GM18861 (cell line): Measurements from ENCODE around the gene RNF212.
A peak's percentile ranks its signal among the peaks of the same experiment; 100 is the strongest.

Experiments
- ATAC-seq: cut with Tn5 transposase; IDR thresholded peaks from one replicate; pipeline ENCODE4 v1.9.1; 2021; ENCODE audit not compliant: unreplicated experiment

The RNF212 gene

DNA sequence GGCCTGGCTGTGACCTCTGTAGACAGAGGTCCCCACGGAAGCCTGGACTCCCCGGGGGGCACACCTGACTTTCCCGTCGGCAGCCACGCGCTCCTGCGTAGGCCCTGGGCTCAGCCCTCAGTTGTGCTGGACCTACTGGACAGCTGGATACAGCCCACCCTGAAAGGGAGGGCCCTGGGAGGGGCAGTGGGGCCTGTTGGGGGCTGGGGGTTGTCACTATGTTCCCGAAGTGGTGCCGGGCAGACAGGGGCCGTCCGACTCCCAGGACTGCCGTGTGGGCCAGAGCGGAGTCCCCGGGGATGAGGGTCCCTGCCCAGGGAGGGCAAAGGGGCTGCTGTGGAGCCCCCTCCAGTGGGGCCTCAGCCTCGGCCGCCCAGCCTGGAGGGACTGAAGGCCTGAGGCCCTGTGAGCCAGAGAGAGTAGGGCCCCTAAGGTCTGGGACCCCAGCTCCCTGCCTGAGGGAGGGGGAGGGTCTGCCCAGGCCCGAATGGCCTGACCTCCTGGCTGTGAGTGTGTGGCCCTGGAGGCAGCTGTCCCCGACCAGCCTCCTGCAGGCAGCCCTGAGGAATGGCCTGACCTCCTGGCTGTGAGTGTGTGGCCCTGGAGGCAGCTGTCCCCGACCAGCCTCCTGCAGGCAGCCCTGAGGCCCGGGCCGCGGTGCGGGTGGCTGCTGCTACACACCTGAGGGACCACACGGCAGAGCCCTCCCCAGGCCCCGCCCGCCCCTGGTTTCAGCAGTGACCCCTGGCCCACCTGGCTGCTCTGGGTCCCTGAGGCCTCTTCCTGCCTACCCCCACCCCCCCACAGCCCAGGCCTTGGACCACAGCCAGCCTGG, 76.2 kb downstream of the RNF212 start:
- ATAC-seq = no peak

DNA sequence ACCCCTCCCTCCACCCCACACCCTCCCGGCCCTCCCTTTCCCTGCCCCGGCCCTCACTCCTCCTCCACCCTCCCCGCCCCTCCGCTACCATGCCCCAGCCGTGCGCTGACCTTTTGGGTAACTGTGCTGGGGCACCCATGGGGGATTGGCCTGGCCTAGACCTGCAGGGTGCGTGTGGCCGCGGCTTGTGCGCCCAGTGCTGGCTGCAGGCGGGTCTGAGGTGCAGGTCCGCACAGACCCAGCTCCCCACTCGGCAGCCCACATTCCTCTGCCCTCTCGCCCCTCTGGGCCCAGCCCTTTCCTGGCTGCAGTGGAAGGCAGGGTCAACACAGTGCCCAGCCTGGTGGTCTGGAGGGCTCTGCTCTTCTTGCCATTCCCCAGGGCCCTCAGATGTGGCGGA, 77.3 kb downstream of the RNF212 start:
- no peak for ATAC-seq

DNA sequence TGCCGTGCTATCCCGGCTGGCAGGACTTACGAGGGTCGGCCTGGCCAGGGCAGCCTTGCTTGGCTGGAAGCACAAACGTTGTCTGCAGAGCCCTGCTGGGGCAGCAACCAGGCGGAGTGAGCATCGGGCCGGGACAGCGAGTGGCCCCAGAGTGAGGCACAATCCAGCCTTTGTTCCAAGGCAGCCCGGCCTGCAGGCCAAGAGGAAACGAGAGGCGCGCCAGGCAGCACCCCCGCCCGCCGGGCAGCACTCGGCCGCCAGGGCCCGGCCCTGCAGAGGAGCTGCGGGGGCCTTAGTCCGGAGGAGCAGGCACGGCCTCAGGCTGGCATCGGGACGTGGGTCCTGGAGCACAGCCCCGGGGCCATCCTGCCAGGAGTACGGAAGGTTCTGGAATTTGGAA, 77.9 kb downstream of the RNF212 start:
- ATAC-seq = no peak

DNA sequence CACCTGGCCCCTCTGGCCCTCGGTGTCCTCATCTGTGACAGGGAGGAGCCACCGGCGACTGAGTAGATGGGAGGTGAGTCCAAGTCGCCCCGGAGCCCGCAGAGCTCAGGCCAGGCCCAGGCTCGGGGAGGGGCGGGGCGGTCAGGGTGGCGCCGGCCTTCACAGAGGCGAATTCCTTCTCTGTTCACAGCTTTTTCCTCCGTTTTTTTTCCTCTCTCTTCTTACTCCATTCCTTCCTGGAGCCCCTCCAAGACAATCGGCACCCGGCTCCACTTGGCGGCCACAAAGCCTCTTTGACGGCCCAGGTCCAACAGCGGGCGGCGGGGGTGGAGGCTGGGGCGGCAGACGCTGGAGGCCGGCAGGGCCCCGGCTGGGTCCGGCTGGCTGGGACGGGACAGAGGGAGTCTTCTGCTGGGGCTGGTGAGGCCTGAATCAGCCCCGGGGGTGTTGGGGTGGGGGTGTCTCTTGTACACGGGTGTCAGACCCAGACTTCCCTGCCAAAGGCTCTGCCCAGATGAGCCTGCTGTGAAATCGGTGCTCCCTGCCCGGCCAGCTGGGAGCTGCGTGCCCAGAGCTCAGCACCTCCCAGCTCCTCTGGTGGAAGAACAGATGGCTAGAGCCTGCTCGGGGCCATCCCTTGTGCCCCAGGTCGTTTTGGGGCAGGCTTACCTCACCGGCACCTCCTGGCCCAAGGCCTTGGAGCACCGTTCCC, 79.4 kb downstream of the RNF212 start:
- no peak for ATAC-seq

DNA sequence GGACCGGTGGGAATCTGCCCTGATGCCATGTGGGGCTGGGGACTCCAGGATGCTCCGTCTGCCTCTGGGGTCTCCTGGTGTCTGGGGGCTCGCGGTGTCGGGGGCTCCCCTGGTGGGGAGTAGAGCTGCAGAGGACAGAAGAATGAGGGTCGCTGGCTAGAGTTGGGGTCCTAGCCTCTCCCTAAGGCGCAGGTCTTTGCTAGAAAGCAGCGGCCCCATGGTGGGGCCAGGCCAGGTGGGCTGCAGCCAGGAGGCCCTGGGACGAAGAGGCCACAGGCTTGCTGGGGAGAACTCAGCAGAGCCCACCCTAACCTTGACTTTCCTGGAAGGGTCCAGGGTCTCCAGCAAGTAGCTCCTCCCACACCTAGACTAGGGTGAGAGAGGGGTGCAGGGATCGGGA, 80.5 kb downstream of the RNF212 start:
- no peak for ATAC-seq

DNA sequence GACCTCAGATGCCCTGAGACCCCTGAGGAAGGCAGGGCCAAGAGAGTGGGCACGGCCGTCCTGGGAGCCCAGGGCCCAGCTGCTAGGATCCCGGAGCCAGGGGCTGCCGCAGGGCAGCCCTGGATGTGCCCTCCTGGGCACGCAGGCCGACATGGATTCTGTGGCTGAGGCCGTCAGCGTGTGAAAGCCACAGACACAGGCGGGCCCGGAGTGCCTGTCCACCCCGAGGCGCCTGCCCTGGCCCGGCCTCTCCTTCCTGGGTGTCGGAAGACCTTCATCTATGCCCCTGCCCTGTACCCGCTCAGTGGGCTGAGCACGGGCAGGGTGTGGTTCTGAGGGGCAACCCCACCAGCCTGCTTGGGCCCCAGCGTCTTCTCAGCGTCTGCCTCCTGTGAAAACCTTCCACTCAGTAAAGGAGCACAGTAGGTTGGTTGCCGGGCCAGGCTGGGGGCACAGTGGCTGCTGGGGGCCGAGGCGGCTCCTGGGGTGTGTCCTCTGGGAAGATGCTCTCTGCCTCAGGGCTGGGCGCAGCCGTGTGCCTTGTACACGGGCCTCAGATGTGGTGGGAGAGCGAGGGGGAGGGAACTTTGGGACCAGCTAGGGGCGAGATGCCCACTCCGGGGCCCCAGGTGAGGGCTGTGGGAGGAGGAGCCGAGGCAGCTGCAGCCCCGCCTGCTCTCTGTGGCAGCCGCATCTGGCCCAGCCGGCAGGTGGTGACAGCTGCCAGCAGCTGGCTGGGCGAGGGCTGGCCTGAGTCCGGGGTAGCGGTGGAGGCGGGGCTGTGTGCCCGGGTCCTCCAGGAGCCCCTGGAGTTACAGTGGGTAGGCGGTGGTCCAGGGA, 81.2 kb downstream of the RNF212 start:
- no peak for ATAC-seq

DNA sequence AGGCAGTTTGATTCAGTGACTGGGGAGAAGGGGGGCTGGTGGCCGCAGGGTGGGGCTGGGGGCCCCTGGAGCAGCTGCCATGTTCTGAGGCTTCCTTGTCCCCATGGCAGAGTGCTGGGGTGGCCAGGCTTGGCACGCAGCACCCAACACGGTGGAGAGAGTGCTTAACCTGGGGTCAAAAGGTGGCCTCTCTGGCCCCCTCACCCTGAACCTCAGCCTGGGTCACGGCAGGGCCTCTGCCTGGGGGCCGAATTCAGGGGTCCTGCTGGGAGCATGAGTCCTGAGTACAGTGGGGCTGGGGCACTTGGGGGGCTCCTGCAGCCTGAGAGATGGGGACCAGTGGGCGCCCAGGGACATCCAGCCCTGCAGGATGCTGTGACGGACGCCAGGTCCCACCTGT, 82.0 kb downstream of the RNF212 start:
- ATAC-seq = no peak

DNA sequence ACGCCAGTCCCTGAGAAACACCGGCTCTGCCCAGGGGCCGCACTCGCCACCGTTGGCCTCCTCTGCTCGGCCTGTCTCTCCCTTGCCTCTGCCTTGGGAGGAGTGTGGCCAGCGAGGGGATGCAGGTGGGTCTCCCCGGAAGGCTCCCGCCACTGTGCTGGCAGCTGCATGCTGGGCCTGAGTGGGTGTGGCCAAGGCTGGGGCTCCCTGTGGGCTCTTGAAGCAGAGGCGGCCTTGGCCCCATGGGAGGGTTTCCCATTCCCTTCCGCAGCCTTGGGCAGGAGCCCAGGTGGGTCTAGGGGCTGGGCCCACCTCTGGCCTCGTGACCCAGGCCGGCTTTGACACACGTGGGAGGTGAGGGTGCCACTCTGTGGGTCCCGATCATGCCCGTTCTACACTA, 82.8 kb downstream of the RNF212 start:
- no peak for ATAC-seq

DNA sequence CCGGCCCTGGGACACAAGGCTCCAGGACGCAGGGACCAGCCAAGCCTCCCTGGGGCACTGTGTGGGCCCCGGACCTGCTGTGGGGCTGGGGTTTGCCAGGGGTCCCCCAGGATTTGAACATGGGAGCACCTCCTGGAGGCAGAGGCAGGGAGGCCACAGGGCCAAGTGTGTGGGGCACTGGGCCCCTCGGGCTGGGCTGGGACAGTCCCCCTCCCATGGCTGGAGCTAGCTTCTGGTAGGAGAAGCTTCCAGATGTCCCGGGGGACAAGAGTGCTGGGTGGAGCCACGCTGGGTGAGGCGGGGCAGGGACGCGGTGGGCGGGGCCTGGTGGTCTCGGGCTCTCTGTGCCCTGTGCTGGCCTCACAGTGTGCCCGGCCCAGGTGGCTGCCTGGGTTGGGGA, 83.3 kb downstream of the RNF212 start:
- no peak for ATAC-seq

DNA sequence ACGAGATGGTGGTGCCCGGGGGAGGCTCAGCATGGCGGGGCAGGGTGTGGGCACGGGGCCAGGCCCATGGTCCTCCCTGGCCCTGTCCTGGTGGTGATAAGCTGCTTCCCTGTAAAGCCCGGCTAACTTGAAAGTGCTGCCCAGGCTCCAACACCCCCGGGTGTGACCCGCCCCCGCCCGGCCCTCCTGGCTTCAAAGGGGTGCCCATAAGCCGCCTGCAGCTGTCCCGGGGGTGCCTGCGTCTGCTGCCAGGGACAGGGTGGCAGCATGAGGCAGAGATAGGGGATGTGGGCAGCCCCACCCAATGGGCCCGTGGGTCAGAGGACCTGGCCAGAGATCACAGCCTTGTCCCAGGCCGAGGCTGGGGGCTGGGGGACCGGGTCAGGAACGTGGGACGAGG, 83.8 kb downstream of the RNF212 start:
- no peak for ATAC-seq

DNA sequence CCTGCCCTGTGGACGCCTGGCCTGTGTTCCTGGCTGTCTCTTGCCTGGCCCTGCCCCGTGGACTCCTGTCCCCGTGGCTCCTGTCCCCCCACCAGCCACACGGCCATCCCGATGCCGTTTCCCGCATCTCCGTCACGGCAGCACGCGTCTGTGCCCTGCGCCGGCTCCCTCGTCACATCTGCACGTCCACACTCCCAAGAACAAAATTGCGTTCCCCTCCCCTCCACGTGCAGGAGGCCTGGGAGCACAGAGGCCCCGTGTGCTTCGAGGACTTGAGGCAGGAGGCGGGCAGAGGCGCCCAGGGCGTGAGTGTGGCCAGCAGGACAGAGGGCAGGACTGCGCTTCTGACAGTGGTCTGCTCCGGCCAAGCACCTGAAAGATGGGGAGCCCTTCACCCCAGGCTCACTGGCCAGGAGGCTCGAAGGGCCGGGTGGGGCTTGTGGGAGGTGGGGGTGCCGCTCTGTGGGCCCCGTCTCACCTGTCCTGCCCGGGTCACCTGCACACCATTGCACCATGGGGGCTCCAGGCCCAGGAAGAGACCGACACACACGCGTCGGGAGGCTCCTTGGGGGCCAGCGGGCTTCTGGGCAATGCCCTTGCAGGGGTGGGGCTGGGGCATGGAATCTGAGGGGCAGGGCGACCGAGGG, 84.7 kb downstream of the RNF212 start:
- no peak for ATAC-seq

DNA sequence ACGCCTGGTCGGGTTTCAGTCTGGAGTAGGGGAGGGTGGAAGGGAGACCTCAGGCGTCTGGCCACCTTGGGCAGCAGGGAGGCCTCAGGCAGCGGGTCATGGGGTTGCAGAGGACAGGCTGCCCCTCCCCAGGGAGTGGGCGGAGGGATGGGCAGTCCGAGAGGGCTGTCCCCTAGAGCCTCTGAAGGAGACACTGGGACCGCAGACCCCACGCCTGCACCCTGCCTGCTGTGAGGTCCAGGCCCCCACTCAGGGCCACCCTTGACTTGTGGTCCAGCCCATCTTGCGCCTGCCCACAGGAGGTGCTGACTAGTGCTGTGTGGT, 85.5 kb downstream of the RNF212 start:
- no peak for ATAC-seq

DNA sequence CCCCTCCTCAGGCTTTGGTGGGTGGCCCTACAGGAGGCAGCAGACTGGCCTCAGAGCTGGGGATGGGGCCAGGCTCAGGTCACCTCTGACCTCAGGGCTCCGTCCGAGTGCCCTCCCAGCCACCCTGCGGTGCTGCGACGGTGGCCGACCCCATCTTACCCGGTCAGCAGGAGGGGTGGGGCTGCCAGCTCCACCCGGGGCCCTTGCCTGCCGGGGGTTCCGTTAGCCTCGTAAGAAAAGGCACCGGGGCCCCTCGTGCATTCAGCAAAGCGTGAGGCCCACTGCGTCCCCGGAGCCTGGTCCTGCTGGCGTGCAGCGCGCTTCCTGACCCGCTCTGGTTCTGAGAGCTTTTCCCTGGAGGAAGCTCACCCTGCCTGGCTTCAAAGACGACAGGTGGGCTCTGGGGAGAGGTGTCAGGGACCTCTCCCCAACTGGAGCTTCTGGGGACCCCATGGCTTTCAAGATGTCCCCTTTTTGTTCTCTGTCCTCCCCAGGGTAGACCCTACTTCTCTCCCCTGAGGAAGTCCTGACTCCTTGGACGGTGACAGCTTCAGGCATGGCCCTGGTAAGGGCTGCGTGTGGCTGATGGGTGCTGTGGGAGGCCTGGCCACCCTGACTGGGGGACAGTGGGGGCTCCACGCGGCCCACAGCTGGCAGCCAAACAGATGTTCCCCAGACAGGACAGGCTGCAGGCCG, 86.0 kb downstream of the RNF212 start:
- no peak for ATAC-seq

DNA sequence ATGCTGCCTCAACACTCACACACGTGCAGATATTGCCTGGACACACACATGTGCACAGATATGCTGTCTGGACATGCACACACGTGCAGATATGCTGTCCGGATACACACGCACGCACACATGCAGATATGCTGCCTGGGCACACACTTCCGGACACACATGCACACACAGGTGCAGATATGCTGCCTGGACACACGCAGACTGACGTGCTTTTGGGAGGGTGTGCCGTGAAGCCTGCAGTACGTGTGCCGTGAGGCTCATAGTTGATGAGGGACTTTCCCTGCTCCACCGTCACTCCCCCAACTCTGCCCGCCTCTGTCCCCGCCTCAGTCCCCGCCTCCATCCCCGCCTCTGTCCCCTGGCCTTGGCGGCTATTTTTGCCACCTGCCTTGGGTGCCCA, 87.2 kb downstream of the RNF212 start:
- ATAC-seq = peak; percentile 46

DNA sequence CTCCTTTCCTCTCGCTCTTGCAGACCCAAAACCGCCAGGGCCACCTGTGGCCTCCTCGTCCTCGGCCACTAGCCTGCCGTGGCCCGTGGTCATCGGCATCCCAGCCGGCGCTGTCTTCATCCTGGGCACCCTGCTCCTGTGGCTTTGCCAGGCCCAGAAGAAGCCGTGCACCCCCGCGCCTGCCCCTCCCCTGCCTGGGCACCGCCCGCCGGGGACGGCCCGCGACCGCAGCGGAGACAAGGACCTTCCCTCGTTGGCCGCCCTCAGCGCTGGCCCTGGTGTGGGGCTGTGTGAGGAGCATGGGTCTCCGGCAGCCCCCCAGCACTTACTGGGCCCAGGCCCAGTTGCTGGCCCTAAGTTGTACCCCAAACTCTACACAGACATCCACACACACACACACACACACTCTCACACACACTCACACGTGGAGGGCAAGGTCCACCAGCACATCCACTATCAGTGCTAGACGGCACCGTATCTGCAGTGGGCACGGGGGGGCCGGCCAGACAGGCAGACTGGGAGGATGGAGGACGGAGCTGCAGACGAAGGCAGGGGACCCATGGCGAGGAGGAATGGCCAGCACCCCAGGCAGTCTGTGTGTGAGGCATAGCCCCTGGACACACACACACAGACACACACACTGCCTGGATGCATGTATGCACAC, 88.3 kb downstream of the RNF212 start:
- ATAC-seq = no peak

DNA sequence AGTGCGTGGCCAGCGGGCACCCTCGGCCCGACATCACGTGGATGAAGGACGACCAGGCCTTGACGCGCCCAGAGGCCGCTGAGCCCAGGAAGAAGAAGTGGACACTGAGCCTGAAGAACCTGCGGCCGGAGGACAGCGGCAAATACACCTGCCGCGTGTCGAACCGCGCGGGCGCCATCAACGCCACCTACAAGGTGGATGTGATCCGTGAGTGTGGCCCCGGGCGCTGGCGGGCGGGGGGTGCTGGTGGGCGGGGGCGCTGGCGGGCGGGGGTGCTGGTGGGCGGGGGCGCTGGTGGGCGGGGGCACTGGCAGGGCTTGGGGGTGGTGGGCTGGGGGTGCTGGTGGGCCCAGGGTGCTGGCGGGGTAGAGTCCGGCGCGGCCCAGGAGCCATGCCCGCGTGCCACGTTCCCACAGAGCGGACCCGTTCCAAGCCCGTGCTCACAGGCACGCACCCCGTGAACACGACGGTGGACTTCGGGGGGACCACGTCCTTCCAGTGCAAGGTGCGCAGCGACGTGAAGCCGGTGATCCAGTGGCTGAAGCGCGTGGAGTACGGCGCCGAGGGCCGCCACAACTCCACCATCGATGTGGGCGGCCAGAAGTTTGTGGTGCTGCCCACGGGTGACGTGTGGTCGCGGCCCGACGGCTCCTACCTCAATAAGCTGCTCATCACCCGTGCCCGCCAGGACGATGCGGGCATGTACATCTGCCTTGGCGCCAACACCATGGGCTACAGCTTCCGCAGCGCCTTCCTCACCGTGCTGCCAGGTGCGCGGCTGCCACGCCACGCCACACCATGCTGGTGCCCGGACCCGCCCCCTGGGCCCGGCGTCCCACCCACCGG, 89.2 kb downstream of the RNF212 start:
- ATAC-seq = no peak

DNA sequence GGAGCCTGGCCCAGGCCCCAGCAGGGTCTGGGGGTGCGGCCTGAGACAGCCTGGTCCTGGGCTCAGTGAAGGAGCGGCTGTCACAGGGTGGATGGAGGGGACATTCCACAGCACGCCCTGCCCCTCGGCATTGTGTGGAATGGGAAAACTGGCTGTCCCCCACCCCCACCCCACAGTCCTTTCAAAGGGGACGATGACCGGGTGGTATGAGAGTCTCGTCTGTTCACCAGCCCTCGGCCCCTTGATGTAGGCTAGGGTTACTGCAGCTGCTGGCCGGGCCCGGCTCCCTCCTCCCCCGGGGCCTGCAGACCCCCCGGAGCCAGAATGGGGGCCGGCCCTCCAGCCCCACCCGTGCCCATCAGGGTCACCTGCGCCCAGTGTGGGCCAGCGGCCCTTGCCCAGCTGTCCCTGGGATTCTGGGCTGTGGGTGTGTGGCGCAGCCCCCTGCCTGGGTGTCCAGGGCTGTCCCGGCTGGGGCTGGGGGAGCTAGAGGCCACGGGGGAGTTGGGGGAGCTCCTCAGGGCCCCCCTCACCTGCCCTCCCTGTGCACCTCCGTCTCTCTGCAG, 90.2 kb downstream of the RNF212 start:
- no peak for ATAC-seq

DNA sequence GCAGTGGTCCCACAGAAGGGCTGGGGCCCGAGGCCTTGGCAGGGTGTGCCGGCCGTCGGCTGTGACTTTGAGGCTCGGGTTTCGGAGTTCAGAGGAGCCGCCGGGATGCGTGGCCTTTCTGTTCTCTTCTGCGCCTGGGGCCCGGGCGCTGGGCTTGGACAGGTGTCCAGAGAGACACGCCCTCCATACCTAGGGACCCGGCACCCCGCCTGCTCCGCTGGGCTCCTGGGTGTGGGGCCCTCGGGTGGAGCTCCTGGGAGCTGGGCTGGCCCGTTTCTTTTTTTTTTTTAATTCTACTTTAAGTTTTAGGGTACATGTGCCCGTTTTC, 90.7 kb downstream of the RNF212 start:
- ATAC-seq = no peak

DNA sequence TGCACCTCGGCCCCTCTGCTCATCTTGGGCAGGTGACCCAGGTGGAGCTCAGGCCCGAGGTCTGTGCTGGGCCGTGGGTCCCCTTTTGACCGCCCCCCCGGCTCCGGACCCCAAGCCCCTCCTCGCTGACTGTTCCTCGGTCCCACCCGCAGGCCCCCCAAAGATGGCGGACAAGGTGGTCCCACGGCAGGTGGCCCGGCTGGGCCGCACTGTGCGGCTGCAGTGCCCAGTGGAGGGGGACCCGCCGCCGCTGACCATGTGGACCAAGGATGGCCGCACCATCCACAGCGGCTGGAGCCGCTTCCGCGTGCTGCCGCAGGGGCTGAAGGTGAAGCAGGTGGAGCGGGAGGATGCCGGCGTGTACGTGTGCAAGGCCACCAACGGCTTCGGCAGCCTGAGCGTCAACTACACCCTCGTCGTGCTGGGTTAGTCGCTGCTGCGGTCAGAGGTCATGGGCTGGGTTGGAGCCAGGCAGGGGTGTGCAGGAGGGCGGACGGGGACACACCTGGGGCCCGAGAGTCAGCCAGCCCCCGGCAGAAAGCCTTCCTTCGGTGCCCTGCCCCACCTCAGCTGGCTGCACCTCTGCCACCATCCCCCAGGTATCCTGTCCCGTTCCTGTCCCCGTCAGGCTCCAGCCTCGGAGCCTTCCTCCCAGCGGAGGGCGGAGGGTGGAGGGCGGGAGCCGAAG, 91.2 kb downstream of the RNF212 start:
- no peak for ATAC-seq
